Measurements from ENCODE around the gene SLC39A6. TPM values are rescaled to one million over a fixed set of nuclear protein-coding genes. Genes with fewer than 3 reads are reported as not detected.
"Not testable (repeated sequence)": the region's sequence is repeated elsewhere in the genome, so short reads cannot be mapped to it uniquely, and the experiment has no call there.

SLC39A6 gene
- total RNA-seq, 1 donor from 2014 or later, result 81.3 TPM

DNA sequence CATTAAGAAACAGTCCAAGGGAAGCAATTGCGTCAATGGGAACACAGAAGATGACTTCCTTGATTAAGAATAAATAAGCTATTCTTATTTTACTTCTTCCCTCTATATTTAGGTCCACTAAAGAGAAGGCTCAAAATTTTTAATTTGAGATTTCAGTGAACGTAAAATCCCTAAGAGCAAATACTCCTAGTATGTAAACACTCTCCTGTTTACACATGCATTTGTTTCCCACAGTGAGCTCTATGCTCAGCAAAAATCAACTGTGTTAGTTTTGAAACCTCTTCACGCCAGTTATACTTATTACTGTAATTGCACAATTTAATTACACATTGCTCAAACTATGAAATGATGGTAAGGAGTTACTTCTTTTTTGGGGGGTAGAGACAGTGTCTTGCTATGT, 8.8 kb downstream of the SLC39A6 start:
- H3K9me3 Mint-ChIP-seq (ENCODE audit: unreplicated experiment), result no peaks in the 10 kb centered on the region
- H3K4me1 Mint-ChIP-seq (ENCODE audit: low read depth, unreplicated experiment), result no peaks in the 10 kb centered on the region
- Histone ChIP-seq H3K9me3 (ENCODE audit: insufficient read depth, low read depth, low read length) (no peaks in the 10 kb centered on the region), H3K27ac (ENCODE audit: low read depth, low read length) (no peak overlapping the region), H2AFZ (ENCODE audit: low read depth, low read length) (no peak overlapping the region), H3K27me3 (ENCODE audit: insufficient read depth, low read length) (no peaks in the 10 kb centered on the region), H3K4me3 (ENCODE audit: insufficient read depth, low read depth, low read length) (no peak overlapping the region), H4K20me1 (ENCODE audit: insufficient read depth, low read length) (peaks cover 11% of the 10 kb centered on the region), H3K4me2 (ENCODE audit: low read length) (no peak overlapping the region), H3K9ac (ENCODE audit: low read length) (no peak overlapping the region), H3K79me2 (ENCODE audit: insufficient read depth, low read length) (no peaks in the 10 kb centered on the region), H3K36me3 (ENCODE audit: insufficient read depth, low read length) (peaks cover 48% of the 10 kb centered on the region), H3K4me1 (ENCODE audit: insufficient read depth, low read length) (no peaks in the 10 kb centered on the region)
- H3K36me3 Mint-ChIP-seq (ENCODE audit: low read depth, unreplicated experiment), result peaks cover 3% of the 10 kb centered on the region
- TF ChIP-seq EZH2 (IDR thresholded peaks at IDR 0.05; ENCODE audit: insufficient read depth, low read length) (no peak), CTCF (IDR thresholded peaks at IDR 0.05; ENCODE audit: insufficient read depth, low read depth, low read length) (no peak)
- DNase-seq (ENCODE audit: low read depth) (no peak), FAIRE-seq (no peak)
- H3K27me3 Mint-ChIP-seq (ENCODE audit: low read depth, unreplicated experiment), result no peaks in the 10 kb centered on the region
- no peak overlapping the region for H3K27ac Mint-ChIP-seq (ENCODE audit: unreplicated experiment)
- H3K4me3 Mint-ChIP-seq (ENCODE audit: unreplicated experiment), result no peak overlapping the region

DNA sequence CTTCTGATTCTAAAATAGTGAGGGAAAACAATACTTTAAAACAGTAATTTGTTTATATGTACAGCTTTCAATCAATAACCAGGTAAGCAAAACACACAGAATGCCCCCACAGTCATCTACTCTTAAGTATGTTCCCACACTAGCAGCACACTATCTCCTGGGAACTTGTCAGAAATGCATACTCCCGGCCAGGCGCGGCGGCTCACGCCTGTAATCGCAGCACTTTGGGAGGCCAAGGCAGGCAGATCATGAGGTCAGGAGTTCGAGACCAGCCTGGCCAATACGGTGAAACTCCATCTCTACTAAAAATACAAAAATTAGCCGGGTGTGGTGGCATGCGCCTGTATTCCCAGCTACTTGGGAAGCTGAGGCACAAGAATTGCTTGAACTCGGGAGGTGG, 12.4 kb downstream of the SLC39A6 start:
- H3K36me3 Mint-ChIP-seq (ENCODE audit: low read depth, unreplicated experiment); H4K20me1 ChIP-seq (ENCODE audit: insufficient read depth, low read length); H3K27ac ChIP-seq (ENCODE audit: low read depth, low read length); H3K9me3 Mint-ChIP-seq (ENCODE audit: unreplicated experiment); H3K4me1 ChIP-seq (ENCODE audit: insufficient read depth, low read length); H3K4me3 ChIP-seq (ENCODE audit: insufficient read depth, low read depth, low read length); H2AFZ ChIP-seq (ENCODE audit: low read depth, low read length); H3K4me2 ChIP-seq (ENCODE audit: low read length); H3K79me2 ChIP-seq (ENCODE audit: insufficient read depth, low read length); H3K9me3 ChIP-seq (ENCODE audit: insufficient read depth, low read depth, low read length); H3K9ac ChIP-seq (ENCODE audit: low read length); H3K27me3 ChIP-seq (ENCODE audit: insufficient read depth, low read length); DNase-seq (ENCODE audit: low read depth); H3K27ac Mint-ChIP-seq (ENCODE audit: unreplicated experiment); H3K4me1 Mint-ChIP-seq (ENCODE audit: low read depth, unreplicated experiment); H3K4me3 Mint-ChIP-seq (ENCODE audit: unreplicated experiment); FAIRE-seq; H3K27me3 Mint-ChIP-seq (ENCODE audit: low read depth, unreplicated experiment): not testable (repeated sequence)
- peaks cover 38% of the 10 kb centered on the region for H3K36me3 ChIP-seq (ENCODE audit: insufficient read depth, low read length)

DNA sequence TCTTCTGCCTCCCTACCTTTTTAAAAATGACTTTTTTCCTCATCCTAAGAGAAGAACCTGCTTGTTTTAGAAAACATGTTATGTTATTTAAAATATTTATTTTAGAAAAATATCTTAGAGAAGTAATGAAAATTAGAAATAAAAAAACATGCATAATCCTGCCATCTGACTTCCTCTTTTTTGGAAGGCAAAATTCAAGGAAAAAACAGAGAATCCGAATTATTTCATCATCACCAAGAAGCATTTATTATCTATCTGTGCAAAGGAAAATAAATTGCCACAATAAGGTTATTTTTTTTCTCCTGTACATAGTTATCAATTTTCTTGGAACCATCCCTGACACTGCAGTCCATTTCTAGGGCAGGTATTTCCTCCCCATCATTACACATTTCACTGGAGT, 14.4 kb downstream of the SLC39A6 start:
- Mint-ChIP-seq H3K27me3 (ENCODE audit: low read depth, unreplicated experiment) (no peaks in the 10 kb centered on the region), H3K4me3 (ENCODE audit: unreplicated experiment) (no peak overlapping the region), H3K27ac (ENCODE audit: unreplicated experiment) (no peak overlapping the region), H3K4me1 (ENCODE audit: low read depth, unreplicated experiment) (no peaks in the 10 kb centered on the region), H3K9me3 (ENCODE audit: unreplicated experiment) (no peaks in the 10 kb centered on the region), H3K36me3 (ENCODE audit: low read depth, unreplicated experiment) (peaks cover 6% of the 10 kb centered on the region)
- TF ChIP-seq EZH2 (IDR thresholded peaks at IDR 0.05; ENCODE audit: insufficient read depth, low read length), result no peak
- TF ChIP-seq CTCF (IDR thresholded peaks at IDR 0.05; ENCODE audit: insufficient read depth, low read depth, low read length), result no peak
- no peaks in the 10 kb centered on the region for H3K9me3 ChIP-seq (ENCODE audit: insufficient read depth, low read depth, low read length)
- H3K79me2 ChIP-seq (ENCODE audit: insufficient read depth, low read length), result no peaks in the 10 kb centered on the region
- no peaks in the 10 kb centered on the region for H3K27me3 ChIP-seq (ENCODE audit: insufficient read depth, low read length)
- no peak for FAIRE-seq
- no peak for DNase-seq (ENCODE audit: low read depth)
- H2AFZ ChIP-seq (ENCODE audit: low read depth, low read length), result no peak overlapping the region
- no peak overlapping the region for H3K4me3 ChIP-seq (ENCODE audit: insufficient read depth, low read depth, low read length)
- H3K9ac ChIP-seq (ENCODE audit: low read length), result no peak overlapping the region
- H3K4me2 ChIP-seq (ENCODE audit: low read length), result no peak overlapping the region
- no peak overlapping the region for H3K27ac ChIP-seq (ENCODE audit: low read depth, low read length)
- H4K20me1 ChIP-seq (ENCODE audit: insufficient read depth, low read length), result no peaks in the 10 kb centered on the region
- H3K4me1 ChIP-seq (ENCODE audit: insufficient read depth, low read length), result no peaks in the 10 kb centered on the region
- H3K36me3 ChIP-seq (ENCODE audit: insufficient read depth, low read length), result peaks cover 33% of the 10 kb centered on the region

Data from astrocyte (in vitro differentiated cells and primary cell).